Measurements from ENCODE around the gene TTC33. TPM values are rescaled to one million over a fixed set of nuclear protein-coding genes. Genes with fewer than 3 reads are reported as not detected.

TTC33 gene
- total RNA-seq, 1 experiment from 2014 or later, result 12.6 TPM

DNA sequence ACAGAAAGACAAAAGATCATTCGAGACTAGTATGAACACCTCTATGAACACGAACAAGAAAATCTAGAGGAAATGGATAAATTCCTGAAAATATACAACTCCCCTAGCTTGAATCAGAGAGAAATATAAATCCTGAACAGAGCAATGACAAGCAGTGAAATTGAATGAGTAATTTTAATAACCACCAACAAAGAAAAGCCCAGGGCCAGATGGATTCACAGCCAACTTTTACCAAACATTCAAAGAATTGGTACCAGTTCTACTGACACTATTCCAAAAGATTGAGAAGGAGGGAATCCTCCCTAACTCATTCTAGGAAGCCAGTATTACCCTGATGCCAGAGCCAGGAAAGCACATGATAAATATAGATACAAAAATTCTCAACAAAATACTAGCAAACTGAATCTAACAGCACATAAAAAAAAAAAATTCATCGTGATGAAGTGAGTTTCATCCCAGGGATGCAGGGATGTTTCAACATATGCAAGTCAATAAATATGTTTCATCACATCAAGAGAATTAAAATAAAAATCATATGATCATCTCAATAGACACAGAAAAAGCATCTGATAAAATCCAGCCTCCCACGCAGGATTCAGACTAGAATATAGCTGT, 101.3 kb downstream of the TTC33 start:
- in situ Hi-C loops (cut with HindIII; ENCODE audit: low pct_unique_long_range_greater_than_20kb, low sequenced_read_pairs), result no loop called here

DNA sequence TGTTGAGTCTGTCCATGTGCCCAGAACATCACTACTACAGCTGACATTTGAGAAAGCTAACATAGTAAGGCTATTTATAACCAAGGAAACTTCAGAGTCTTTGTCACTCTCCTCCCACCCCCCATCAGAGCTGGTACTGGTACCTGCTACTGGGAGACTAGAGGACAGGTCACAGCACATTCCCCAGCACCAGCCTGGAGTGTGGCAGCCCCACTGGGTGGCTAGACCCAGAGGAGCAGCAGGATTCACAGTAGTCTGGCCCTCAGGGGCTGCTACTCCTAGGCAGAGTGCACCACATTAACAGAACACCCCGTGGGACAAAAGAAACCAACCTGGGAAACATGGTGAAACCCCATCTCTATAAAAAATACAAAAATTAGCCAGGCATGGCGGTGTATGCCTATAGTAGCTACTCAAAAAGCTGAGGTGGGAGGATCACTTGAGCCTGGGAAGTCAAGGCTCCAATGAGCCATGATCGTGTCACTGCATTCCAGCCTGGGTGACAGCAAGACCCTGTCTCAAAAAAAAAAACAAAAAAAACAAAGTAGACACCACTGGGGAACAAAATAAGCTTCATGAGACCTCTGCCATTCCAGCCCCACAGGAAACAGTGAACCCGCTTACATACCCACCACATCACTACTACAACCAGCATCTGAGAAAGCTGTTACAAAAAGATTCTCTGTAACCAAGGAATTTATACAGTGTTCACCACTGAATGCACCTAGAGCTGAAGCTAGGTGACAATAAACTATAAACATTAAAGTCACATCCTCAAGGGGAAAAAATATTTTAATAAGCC, 102.3 kb downstream of the TTC33 start:
- in situ Hi-C loops (cut with HindIII; ENCODE audit: low pct_unique_long_range_greater_than_20kb, low sequenced_read_pairs) (no loop called here), intact Hi-C loops (cut with micrococcal nuclease; ENCODE audit: unreplicated experiment) (no loop called here)
- ChIA-PET CTCF (no interaction called here), POLR2A (interaction anchor here (0.8 kb wide), 1 partner anchor 20 kb away, joined by 4 read pairs; no protein-coding TSS in a partner anchor)
- no peak for DNase-seq (ENCODE audit: low read depth, low spot score)
- H3K36me3 ChIP-seq (ENCODE audit: control insufficient read depth, insufficient read depth, low read length), result no peaks in the 10 kb centered on the region
- H3K4me1 ChIP-seq (ENCODE audit: control insufficient read depth, insufficient read depth, low read length), result no peaks in the 10 kb centered on the region
- BruUV-seq (replicated peaks), result no TSS peak
- no peak overlapping the region for H3K27ac ChIP-seq (ENCODE audit: low read length)
- H3K27me3 ChIP-seq (ENCODE audit: control insufficient read depth, insufficient read depth, low read length), result no peaks in the 10 kb centered on the region
- TF ChIP-seq POLR2AphosphoS5 (IDR thresholded peaks at IDR 0.05; ENCODE audit: low read depth, low read length) (no peak), CTCF (IDR thresholded peaks at IDR 0.05) (no peak), SIN3A (IDR thresholded peaks at IDR 0.05; ENCODE audit: borderline replicate concordance, insufficient read depth, low read depth, low read length) (no peak), TCF7L2 (IDR thresholded peaks at IDR 0.05; ENCODE audit: low read depth, low read length) (no peak)
- TF ChIP-seq, protein P1, sequence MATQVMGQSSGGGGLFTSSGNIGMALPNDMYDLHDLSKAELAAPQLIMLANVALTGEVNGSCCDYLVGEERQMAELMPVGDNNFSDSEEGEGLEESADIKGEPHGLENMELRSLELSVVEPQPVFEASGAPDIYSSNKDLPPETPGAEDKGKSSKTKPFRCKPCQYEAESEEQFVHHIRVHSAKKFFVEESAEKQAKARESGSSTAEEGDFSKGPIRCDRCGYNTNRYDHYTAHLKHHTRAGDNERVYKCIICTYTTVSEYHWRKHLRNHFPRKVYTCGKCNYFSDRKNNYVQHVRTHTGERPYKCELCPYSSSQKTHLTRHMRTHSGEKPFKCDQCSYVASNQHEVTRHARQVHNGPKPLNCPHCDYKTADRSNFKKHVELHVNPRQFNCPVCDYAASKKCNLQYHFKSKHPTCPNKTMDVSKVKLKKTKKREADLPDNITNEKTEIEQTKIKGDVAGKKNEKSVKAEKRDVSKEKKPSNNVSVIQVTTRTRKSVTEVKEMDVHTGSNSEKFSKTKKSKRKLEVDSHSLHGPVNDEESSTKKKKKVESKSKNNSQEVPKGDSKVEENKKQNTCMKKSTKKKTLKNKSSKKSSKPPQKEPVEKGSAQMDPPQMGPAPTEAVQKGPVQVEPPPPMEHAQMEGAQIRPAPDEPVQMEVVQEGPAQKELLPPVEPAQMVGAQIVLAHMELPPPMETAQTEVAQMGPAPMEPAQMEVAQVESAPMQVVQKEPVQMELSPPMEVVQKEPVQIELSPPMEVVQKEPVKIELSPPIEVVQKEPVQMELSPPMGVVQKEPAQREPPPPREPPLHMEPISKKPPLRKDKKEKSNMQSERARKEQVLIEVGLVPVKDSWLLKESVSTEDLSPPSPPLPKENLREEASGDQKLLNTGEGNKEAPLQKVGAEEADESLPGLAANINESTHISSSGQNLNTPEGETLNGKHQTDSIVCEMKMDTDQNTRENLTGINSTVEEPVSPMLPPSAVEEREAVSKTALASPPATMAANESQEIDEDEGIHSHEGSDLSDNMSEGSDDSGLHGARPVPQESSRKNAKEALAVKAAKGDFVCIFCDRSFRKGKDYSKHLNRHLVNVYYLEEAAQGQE (IDR thresholded peaks at IDR 0.05; ENCODE audit: insufficient read depth in 1 of 2, low read depth in 2 of 2, low read length in 1 of 2), result no peak
- no peak overlapping the region for H3K4me3 ChIP-seq (ENCODE audit: low read depth in 2 of 2, low read length in 2 of 2)
- ATAC-seq, result no peak
- H3K9me3 ChIP-seq (ENCODE audit: control insufficient read depth, insufficient read depth, low read depth, low read length), result no peaks in the 10 kb centered on the region

More for the DNA sequence above, 101.3 kb downstream of the TTC33 start:
- no peak overlapping the region for H3K27ac ChIP-seq (ENCODE audit: low read length)
- ATAC-seq (no peak), DNase-seq (ENCODE audit: low read depth, low spot score) (no peak)
- no peak for TF ChIP-seq TCF7L2 (IDR thresholded peaks at IDR 0.05; ENCODE audit: low read depth, low read length)
- no peak for TF ChIP-seq CTCF (IDR thresholded peaks at IDR 0.05)
- TF ChIP-seq, protein P1 (IDR thresholded peaks at IDR 0.05; ENCODE audit: insufficient read depth in 1 of 2, low read depth in 2 of 2, low read length in 1 of 2), result no peak
- no peak for TF ChIP-seq POLR2AphosphoS5 (IDR thresholded peaks at IDR 0.05; ENCODE audit: low read depth, low read length)
- TF ChIP-seq SIN3A (IDR thresholded peaks at IDR 0.05; ENCODE audit: borderline replicate concordance, insufficient read depth, low read depth, low read length), result no peak
- H3K27me3 ChIP-seq (ENCODE audit: control insufficient read depth, insufficient read depth, low read length), result no peaks in the 10 kb centered on the region
- no peaks in the 10 kb centered on the region for H3K4me1 ChIP-seq (ENCODE audit: control insufficient read depth, insufficient read depth, low read length)
- H3K4me3 ChIP-seq (ENCODE audit: low read depth in 2 of 2, low read length in 2 of 2), result no peak overlapping the region
- intact Hi-C loops (cut with micrococcal nuclease; ENCODE audit: unreplicated experiment), result no loop called here
- H3K9me3 ChIP-seq (ENCODE audit: control insufficient read depth, insufficient read depth, low read depth, low read length), result no peaks in the 10 kb centered on the region
- ChIA-PET POLR2A (interaction anchor here (0.6 kb wide), 1 partner anchor 298 kb away, joined by 5 read pairs; no protein-coding TSS in a partner anchor), CTCF (no interaction called here)
- no peaks in the 10 kb centered on the region for H3K36me3 ChIP-seq (ENCODE audit: control insufficient read depth, insufficient read depth, low read length)
- no TSS peak for BruUV-seq (replicated peaks)
